Measurements from ENCODE around the gene AK2.

AK2 gene

DNA sequence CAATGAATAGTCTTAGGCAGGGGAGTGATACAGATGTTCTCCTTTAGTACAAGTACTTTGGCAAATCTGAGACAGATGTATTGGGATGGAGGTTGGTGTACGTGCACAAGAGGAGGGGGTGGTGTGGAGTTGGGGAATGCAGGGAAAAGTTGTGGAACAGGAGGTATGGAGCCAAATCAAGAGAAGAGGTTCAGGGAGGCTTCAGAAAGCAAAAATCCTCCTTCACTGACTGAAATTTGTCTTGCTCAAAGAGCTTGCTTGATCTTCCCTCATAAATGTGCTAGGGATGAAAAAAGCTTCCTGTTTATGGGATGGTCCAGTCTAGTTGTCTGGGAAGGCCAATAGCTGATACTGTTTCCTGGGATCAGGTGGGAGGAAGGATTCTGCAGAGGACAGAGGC is 77.9 kb downstream of the AK2 start:
- DNase-seq (ENCODE audit: low read depth) = no peak
- no peak overlapping the region for H3K4me3 ChIP-seq (ENCODE audit: control insufficient read depth, low read depth, low read length)
- TF ChIP-seq, protein P1, sequence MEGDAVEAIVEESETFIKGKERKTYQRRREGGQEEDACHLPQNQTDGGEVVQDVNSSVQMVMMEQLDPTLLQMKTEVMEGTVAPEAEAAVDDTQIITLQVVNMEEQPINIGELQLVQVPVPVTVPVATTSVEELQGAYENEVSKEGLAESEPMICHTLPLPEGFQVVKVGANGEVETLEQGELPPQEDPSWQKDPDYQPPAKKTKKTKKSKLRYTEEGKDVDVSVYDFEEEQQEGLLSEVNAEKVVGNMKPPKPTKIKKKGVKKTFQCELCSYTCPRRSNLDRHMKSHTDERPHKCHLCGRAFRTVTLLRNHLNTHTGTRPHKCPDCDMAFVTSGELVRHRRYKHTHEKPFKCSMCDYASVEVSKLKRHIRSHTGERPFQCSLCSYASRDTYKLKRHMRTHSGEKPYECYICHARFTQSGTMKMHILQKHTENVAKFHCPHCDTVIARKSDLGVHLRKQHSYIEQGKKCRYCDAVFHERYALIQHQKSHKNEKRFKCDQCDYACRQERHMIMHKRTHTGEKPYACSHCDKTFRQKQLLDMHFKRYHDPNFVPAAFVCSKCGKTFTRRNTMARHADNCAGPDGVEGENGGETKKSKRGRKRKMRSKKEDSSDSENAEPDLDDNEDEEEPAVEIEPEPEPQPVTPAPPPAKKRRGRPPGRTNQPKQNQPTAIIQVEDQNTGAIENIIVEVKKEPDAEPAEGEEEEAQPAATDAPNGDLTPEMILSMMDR (IDR thresholded peaks at IDR 0.05; ENCODE audit: control insufficient read depth, insufficient read depth, low read depth, low read length, missing control alignments) = no peak
